ENCODE results near the gene TBRG1. TPM values are rescaled to one million over a fixed set of nuclear protein-coding genes. Genes with fewer than 3 reads are reported as not detected.

The TBRG1 gene
- polyA plus RNA-seq, 2 of the 4 experiments (the other 2 are of a cell fraction): 13.6 to 29.2 TPM

DNA sequence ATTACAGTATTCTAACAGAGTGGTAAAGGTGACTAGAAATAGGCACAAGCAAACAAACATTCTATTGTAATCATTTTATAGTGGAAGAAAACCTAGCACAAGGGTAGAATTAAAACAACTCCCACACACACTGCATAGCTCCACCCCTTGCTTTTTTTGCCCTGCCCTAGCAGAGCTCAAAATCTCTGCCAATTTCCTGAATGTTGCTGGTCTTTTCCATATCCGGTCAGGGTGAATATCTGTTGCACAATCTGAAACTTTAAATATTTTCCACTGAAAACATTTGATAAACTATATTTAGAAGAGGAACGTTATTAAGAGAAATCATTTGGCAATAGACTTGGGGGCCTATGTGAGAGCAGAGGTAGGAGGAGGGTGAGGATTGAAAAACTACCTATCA lies 53.7 kb downstream of the TBRG1 start:
- Histone ChIP-seq H3K4me2 (no peak overlapping the region), H3K4me3 (no peak overlapping the region), H3K4me1 (0 out of 3 replicates have a peak, but pooled peaks cover 3% of the 10 kb centered on the region), H3K27ac (no peak overlapping the region), H3K9me3 (no peaks in the 10 kb centered on the region)
- POLR2A ChIA-PET: no interaction called here
- DNase-seq (ENCODE audit: low read depth in 1 of 2, low spot score in 1 of 2): no peak
- 68% methylated on average over 2 of the region's 2 CpGs for WGBS (ENCODE audit: missing lambda C conversion rate)
- ATAC-seq: no peak
- CTCF ChIA-PET: no interaction called here
- no peak for FAIRE-seq
- TF ChIP-seq ZNF302 (CRISPR knock-in tag; IDR thresholded peaks at IDR 0.05) (no peak), ZC3H11A (IDR thresholded peaks at IDR 0.05) (no peak), CEBPB (IDR thresholded peaks at IDR 0.05) (no peak), E2F6 (IDR thresholded peaks at IDR 0.05; ENCODE audit: borderline replicate concordance, low read depth) (no peak), KDM1A (IDR thresholded peaks at IDR 0.05; ENCODE audit: low read depth) (no peak), NFE2L2 (conservative IDR thresholded peaks at IDR 0.05; ENCODE audit: low read length) (no peak), SREBF2 (IDR thresholded peaks at IDR 0.05) (no peak), JUN (IDR thresholded peaks at IDR 0.05) (no peak)
- TF ChIP-seq, protein P1, sequence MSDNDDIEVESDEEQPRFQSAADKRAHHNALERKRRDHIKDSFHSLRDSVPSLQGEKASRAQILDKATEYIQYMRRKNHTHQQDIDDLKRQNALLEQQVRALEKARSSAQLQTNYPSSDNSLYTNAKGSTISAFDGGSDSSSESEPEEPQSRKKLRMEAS (IDR thresholded peaks at IDR 0.05): no peak

DNA sequence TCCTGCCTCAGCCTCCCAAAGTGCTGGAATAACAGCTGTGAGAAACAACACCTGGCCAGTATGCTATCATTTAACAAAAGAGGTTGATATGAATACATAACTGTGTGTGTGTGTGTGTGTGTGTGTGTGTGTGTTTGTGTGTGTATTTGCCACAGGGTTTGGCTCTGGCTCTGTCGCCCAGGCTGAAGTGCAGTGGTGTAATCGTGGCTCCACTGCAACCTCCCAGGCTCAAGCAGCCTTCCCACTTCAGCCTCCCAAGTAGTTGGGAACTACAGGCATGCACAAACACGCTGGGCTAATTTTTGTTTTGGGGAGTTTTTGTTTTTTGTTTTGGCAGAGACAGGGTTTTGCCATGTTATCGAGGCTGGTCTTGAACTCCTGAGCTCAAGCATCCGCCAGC lies 55.8 kb downstream of the TBRG1 start:
- peaks cover 7% of the 10 kb centered on the region; the same call in 1 of the 3 replicates for H3K9me3 ChIP-seq
- no peak for TF ChIP-seq ZSCAN20 (CRISPR knock-in tag; IDR thresholded peaks at IDR 0.05)
- TF ChIP-seq HOXA7 (CRISPR knock-in tag; IDR thresholded peaks at IDR 0.05): no peak
- no peak for TF ChIP-seq RARB (CRISPR knock-in tag; IDR thresholded peaks at IDR 0.05)
- TF ChIP-seq SREBF2 (IDR thresholded peaks at IDR 0.05): no peak
- no peak for TF ChIP-seq REST (IDR thresholded peaks at IDR 0.05)
- TF ChIP-seq FOSB (CRISPR knock-in tag; IDR thresholded peaks at IDR 0.05): no peak
- TF ChIP-seq ATOH8 (CRISPR knock-in tag; IDR thresholded peaks at IDR 0.05; ENCODE audit: low read depth): no peak
- WGBS (ENCODE audit: missing lambda C conversion rate): 77% methylated on average over 5 of the region's 5 CpGs
- ChIA-PET POLR2A (no interaction called here), CTCF (interaction anchor here (1.2 kb wide), 1 partner anchor 8 kb away, joined by 3 read pairs; no protein-coding TSS in a partner anchor)
- no peak for DNase-seq (ENCODE audit: low read depth in 1 of 2, low spot score in 1 of 2)
- no peak for ATAC-seq
- H3K4me3 ChIP-seq: no peak overlapping the region
- no peak overlapping the region for H3K27ac ChIP-seq
- no peak for FAIRE-seq
- 0 out of 3 replicates have a peak, but pooled peaks cover 3% of the 10 kb centered on the region for H3K4me1 ChIP-seq
- H3K4me2 ChIP-seq: no peak overlapping the region

DNA sequence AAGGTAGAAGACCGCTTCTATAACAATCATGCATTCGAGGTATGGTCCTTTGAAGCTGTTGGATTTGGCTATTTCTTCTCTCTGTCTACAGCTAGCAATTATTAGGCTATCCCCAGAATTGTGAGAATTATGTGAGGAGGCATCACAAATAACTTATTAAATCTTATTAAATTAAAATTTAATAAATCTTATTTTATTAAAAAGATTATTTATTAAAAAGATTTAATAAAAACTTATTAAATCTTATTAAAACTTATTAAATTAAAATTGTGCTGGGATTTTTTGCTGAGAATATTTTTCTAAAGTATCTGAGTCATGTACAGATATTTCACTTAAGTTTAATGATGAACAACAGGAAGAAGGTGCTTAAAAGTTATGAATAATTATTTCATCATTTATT lies 58.8 kb downstream of the TBRG1 start:
- Histone ChIP-seq H3K4me1 (no peaks in the 10 kb centered on the region), H3K27ac (no peak overlapping the region), H3K4me3 (no peak overlapping the region), H3K4me2 (no peak overlapping the region), H3K9me3 (peaks cover 7% of the 10 kb centered on the region; the same call in 2 of the 3 replicates)
- DNase-seq (ENCODE audit: low read depth in 1 of 2, low spot score in 1 of 2): no peak
- 64% methylated on average over 2 of the region's 2 CpGs for WGBS (ENCODE audit: missing lambda C conversion rate)
- TF ChIP-seq PHF8 (IDR thresholded peaks at IDR 0.05; ENCODE audit: borderline replicate concordance, low read depth): no peak
- no peak for TF ChIP-seq TP53 (CRISPR knock-in tag; IDR thresholded peaks at IDR 0.05)
- TF ChIP-seq EHMT2 (IDR thresholded peaks at IDR 0.05; ENCODE audit: low read depth): no peak
- TF ChIP-seq KDM5A (IDR thresholded peaks at IDR 0.05): no peak
- no peak for TF ChIP-seq ZFP36 (IDR thresholded peaks at IDR 0.05; ENCODE audit: borderline replicate concordance, partially characterized antibody)
- TF ChIP-seq EP300 (IDR thresholded peaks at IDR 0.05): no peak
- no peak for ATAC-seq
- POLR2A ChIA-PET: no interaction called here
- FAIRE-seq: no peak
- CTCF ChIA-PET: no interaction called here

Data from A549 (cell line).